MCF 10A (cell line): Measurements from ENCODE around the gene SDK1. TPM values are rescaled to one million over a fixed set of nuclear protein-coding genes. Genes with fewer than 3 reads are reported as not detected.

Experiments
- BruUV-seq: library from RNA; stranded (reverse); fragments of 400-500 nt; replicated peaks from 2 replicates; lab custom pipeline; 2021; lab: Mats Ljungman, UMichigan
- CTCF ChIA-PET: fragments of 300-600 bp; sonication (Branson Sonifier 250); formaldehyde crosslinking; extraction: SDS; loops from one replicate; lab custom pipeline; 2021; ENCODE audit warnings: antibody characterized with exemption, inconsistent platforms; lab: Yijun Ruan, JAX
- POLR2A ChIA-PET: fragments of 300-600, 350-650 bp; sonication (Branson Sonifier 250); formaldehyde crosslinking; extraction: SDS; loops from one replicate; lab custom pipeline; 2020; ENCODE audit warnings: antibody characterized with exemption, inconsistent platforms; lab: Yijun Ruan, JAX
- DNase-seq: peaks from one replicate; pipeline ENCODE4 v3.0.0-alpha.2; 2018; ENCODE audit not compliant: unreplicated experiment
- H3K27ac Mint-ChIP-seq: one replicate; pipeline ENCODE4 v1.8.0; 2022; ENCODE audit warnings: mild to moderate bottlenecking, low read depth, mixed read lengths; ENCODE audit not compliant: unreplicated experiment
- H3K27me3 Mint-ChIP-seq: one replicate; pipeline ENCODE4 v1.8.0; 2022; ENCODE audit warnings: mixed read lengths; ENCODE audit not compliant: insufficient read depth, unreplicated experiment
- H3K36me3 Mint-ChIP-seq: one replicate; pipeline ENCODE4 v1.8.0; 2022; ENCODE audit warnings: mild to moderate bottlenecking, moderate library complexity, mixed read lengths; ENCODE audit not compliant: insufficient read depth, unreplicated experiment
- H3K4me1 Mint-ChIP-seq: one replicate; pipeline ENCODE4 v1.8.0; 2022; ENCODE audit warnings: mixed read lengths; ENCODE audit not compliant: insufficient read depth, unreplicated experiment
- H3K4me3 Mint-ChIP-seq: one replicate; pipeline ENCODE4 v1.8.0; 2022; ENCODE audit warnings: mild to moderate bottlenecking, moderate library complexity, mixed read lengths; ENCODE audit not compliant: unreplicated experiment
- H3K9me3 Mint-ChIP-seq: one replicate; pipeline ENCODE4 v1.8.0; 2022; ENCODE audit warnings: mixed read lengths; ENCODE audit not compliant: unreplicated experiment
- intact Hi-C: fragments of 100-400 bp; cut with micrococcal nuclease; formaldehyde crosslinking; loops from 2 replicates; pipeline ENCODE4 v1.14.1; 2022
- total RNA-seq: library from RNA; stranded (reverse); gene quantifications from 2 replicates; pipeline ENCODE4 v1.2.3, GENCODE V29; 2022
- TF ChIP-seq, protein P1 (sequence below): fragments of 200-600 bp; IDR thresholded peaks from one replicate; pipeline ENCODE4 v1.8.0; 2022; ENCODE audit warnings: antibody characterized with exemption, mild to moderate bottlenecking; ENCODE audit not compliant: unreplicated experiment

Gene SDK1
- total RNA-seq, 1 experiment from 2014 or later, result 3.3 TPM

DNA sequence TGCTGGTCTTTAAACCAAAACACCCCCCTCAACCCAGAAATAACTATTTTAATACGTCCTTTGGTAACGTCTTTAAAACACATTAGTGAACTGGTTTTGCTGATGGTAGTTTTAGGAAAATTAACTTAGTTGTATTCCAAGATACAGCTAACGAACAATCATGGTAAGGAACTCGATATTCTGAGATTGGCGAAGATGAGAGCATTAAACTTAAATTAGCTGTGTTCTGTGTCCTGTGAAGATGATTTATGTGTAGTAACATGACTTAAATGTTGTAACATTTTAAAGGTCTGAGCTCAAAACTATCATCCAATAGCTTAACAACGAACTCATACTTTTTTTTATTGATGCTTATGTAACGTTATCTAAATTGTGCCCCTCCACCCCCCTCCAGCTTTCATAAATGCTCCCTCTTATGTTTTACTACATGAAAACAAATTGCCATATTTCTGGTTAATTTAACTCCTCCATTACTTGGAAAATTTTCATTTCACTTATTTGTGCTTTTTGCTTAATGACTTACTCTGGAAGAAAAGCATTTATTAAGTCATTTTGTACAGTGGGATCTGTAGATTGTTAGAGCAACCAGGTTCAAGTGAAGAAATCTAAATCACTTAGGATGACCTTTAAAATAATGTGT lies 1.7 kb downstream of the SDK1 start:
- TF ChIP-seq, protein P1, sequence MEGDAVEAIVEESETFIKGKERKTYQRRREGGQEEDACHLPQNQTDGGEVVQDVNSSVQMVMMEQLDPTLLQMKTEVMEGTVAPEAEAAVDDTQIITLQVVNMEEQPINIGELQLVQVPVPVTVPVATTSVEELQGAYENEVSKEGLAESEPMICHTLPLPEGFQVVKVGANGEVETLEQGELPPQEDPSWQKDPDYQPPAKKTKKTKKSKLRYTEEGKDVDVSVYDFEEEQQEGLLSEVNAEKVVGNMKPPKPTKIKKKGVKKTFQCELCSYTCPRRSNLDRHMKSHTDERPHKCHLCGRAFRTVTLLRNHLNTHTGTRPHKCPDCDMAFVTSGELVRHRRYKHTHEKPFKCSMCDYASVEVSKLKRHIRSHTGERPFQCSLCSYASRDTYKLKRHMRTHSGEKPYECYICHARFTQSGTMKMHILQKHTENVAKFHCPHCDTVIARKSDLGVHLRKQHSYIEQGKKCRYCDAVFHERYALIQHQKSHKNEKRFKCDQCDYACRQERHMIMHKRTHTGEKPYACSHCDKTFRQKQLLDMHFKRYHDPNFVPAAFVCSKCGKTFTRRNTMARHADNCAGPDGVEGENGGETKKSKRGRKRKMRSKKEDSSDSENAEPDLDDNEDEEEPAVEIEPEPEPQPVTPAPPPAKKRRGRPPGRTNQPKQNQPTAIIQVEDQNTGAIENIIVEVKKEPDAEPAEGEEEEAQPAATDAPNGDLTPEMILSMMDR, result no peak
- POLR2A ChIA-PET, result interaction anchor here (0.7 kb wide), 1 partner anchor 9 kb away, joined by 3 read pairs; no protein-coding TSS in a partner anchor

DNA sequence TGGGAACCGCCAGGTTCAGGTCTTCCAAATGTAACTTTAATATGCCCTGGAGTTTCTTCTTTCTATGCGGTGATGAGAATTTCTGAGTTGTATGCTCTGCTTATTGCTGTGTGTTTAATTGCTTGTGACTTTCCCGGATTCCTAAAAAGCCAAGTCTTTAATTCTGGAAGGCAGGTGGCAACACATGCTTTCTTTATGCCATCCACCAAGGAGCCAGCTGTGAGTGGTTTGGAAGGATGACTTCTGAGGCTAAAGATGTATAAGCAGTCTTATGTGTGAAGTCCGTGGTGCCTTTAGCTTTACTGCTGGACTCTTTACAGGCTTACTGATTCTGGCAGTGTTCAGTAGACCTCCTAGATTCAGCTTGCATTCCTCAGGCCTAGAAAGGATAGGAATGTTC lies 3.1 kb downstream of the SDK1 start:
- intact Hi-C loops, result no loop called here
- ChIA-PET POLR2A (no interaction called here), CTCF (interaction anchor here (0.9 to 1.1 kb wide), 2 partner anchors 9 to 36 kb away, joined by 3 read pairs; no protein-coding TSS in a partner anchor)
- H3K27me3 Mint-ChIP-seq, result peaks cover 9% of the 10 kb centered on the region
- H3K9me3 Mint-ChIP-seq, result no peaks in the 10 kb centered on the region
- TF ChIP-seq, protein P1, result no peak
- no peak overlapping the region for H3K27ac Mint-ChIP-seq
- BruUV-seq, result no TSS peak
- H3K4me3 Mint-ChIP-seq, result no peak overlapping the region
- no peaks in the 10 kb centered on the region for H3K4me1 Mint-ChIP-seq
- no peaks in the 10 kb centered on the region for H3K36me3 Mint-ChIP-seq
- no peak for DNase-seq

More for the DNA sequence above, 1.7 kb downstream of the SDK1 start:
- no TSS peak for BruUV-seq
- intact Hi-C loops, result no loop called here
- no peaks in the 10 kb centered on the region for H3K9me3 Mint-ChIP-seq
- no peak for DNase-seq
- CTCF ChIA-PET, result no interaction called here
- peaks cover 9% of the 10 kb centered on the region for H3K27me3 Mint-ChIP-seq
- H3K36me3 Mint-ChIP-seq, result no peaks in the 10 kb centered on the region
- H3K4me3 Mint-ChIP-seq, result peak overlapping the region; percentile 53
- no peaks in the 10 kb centered on the region for H3K4me1 Mint-ChIP-seq
- H3K27ac Mint-ChIP-seq, result no peak overlapping the region

DNA sequence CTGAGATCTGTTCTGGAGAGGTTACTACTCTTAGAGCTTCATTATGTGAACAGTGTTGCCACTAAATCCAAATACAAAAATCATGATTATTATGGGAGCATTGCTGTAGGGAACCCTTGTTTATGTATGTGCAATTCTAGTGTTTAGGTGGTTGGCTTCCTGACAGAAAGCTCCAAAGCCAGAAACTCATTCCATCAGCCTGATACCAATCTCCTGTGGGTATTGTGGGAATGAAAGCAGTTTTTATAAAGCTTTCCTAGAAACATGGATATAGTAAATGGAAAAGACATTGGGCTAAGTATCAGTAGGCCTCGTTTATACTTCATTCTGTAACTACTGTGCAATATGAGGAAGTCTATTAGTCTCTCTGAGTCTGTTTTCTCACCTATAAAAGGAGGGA lies 6.4 kb downstream of the SDK1 start:
- Mint-ChIP-seq H3K4me3 (no peak overlapping the region), H3K36me3 (no peaks in the 10 kb centered on the region), H3K27ac (no peak overlapping the region), H3K27me3 (peaks cover 3% of the 10 kb centered on the region), H3K4me1 (no peaks in the 10 kb centered on the region), H3K9me3 (no peaks in the 10 kb centered on the region)
- TF ChIP-seq, protein P1, result no peak
- no peak for DNase-seq
- POLR2A ChIA-PET, result interaction anchor here (0.6 kb wide), 1 partner anchor 434 kb away, joined by 4 read pairs; no protein-coding TSS in a partner anchor
- CTCF ChIA-PET, result interaction anchor here (0.6 to 1.3 kb wide), 2 partner anchors 429 to 442 kb away, joined by 3 to 4 read pairs; no protein-coding TSS in a partner anchor
- no TSS peak for BruUV-seq
- intact Hi-C loops, result loop anchor here (5.0 kb wide), 1 partner anchor 1170 kb away; no protein-coding TSS in a partner anchor

DNA sequence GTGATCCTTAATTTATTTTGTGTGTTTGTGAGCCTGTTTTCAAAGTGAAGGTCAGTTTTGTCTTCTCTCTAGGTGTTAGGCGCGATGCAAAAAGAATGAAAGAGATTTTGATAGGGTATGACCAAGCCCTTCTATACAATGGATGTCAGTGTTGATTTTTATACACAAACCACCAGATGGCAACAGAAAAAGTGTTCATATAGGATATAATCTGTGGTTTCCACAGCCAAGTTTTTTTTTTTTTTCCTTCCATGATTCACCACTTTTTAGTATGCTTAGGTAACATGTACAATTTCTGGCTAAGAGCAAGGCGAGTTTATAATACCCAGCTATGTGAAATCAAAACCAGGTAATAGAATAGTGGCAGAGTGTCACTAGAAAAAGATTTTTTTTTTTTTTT lies 8.1 kb downstream of the SDK1 start:
- TF ChIP-seq, protein P1, result peak; percentile 20
- no peaks in the 10 kb centered on the region for H3K36me3 Mint-ChIP-seq
- no peak overlapping the region for H3K27ac Mint-ChIP-seq
- no peak overlapping the region for H3K4me3 Mint-ChIP-seq
- peak; percentile 55 for DNase-seq
- BruUV-seq, result no TSS peak
- ChIA-PET POLR2A (no interaction called here), CTCF (interaction anchor here (0.6 kb wide), 4 partner anchors 8 to 546 kb away, joined by 3 to 4 read pairs (median 3); partner anchors contain the start of gene SDK1)
- H3K4me1 Mint-ChIP-seq, result no peaks in the 10 kb centered on the region
- H3K9me3 Mint-ChIP-seq, result no peaks in the 10 kb centered on the region
- intact Hi-C loops, result loop anchor here (2.0 to 5.0 kb wide), 2 partner anchors 1168 to 1322 kb away; no protein-coding TSS in a partner anchor
- no peaks in the 10 kb centered on the region for H3K27me3 Mint-ChIP-seq
